Measurements from ENCODE around the gene IQCN. TPM values are rescaled to one million over a fixed set of nuclear protein-coding genes. Genes with fewer than 3 reads are reported as not detected.

Gene IQCN
- total and polyA plus RNA-seq, 10 of the 15 experiments (the other 5 are each of a cell fraction or from before 2014, with no cell fraction given): 0.01 to 0.54 (median 0.23) TPM; not detected in 3

GRCh38 chr19:18300930-18301717 lies 26.9 kb upstream of the IQCN start (continued):
- TF ChIP-seq RCOR1 (conservative IDR thresholded peaks at IDR 0.05; ENCODE audit: low read depth, low read length) (no peak), IKZF1 (conservative IDR thresholded peaks at IDR 0.05) (no peak), CREB1 (IDR thresholded peaks at IDR 0.05; ENCODE audit: low read depth) (no peak)

- no peak for DNase-seq (ENCODE audit: low read depth, low spot score)
- CTCF ChIA-PET: interaction anchor here (0.6 to 1.0 kb wide), 2 partner anchors 15 to 28 kb away, joined by 3 to 4 read pairs; no protein-coding TSS in a partner anchor
- Histone ChIP-seq H3K79me2 (ENCODE audit: control insufficient read depth, insufficient read depth, low read length) (peaks cover 11% of the 10 kb centered on the region), H3K9me3 (replicated peaks; ENCODE audit: control insufficient read depth, insufficient read depth, low read length) (no peaks in the 10 kb centered on the region; the same call in 2 of the 3 replicates), H3K4me1 (ENCODE audit: control insufficient read depth, insufficient read depth, low read length) (peaks cover 2% of the 10 kb centered on the region; the same call in 1 of the 2 replicates), H4K20me1 (ENCODE audit: control insufficient read depth, insufficient read depth) (no peaks in the 10 kb centered on the region), H3K27me3 (replicated peaks in 1 of 2; ENCODE audit: control insufficient read depth in 2 of 2, insufficient read depth in 2 of 2, low read length in 1 of 2) (no peaks in the 10 kb centered on the region; a peak in 1 of 4 replicates), H3K9ac (ENCODE audit: control insufficient read depth, insufficient read depth, low read length) (no peak overlapping the region), H3K4me2 (ENCODE audit: control insufficient read depth, insufficient read depth) (no peak overlapping the region), H2AFZ (ENCODE audit: control insufficient read depth, low read depth, low read length) (no peak overlapping the region), H3K27ac (ENCODE audit: control insufficient read depth, insufficient read depth) (no peak overlapping the region), H3K36me3 (ENCODE audit: control insufficient read depth in 2 of 2, insufficient read depth in 2 of 2, low read length in 1 of 2) (no peaks in the 10 kb centered on the region), H3K4me3 (no peak overlapping the region)
- intact Hi-C loops (cut with micrococcal nuclease; ENCODE audit: unreplicated experiment): no loop called here
- no peak for TF ChIP-seq REST (IDR thresholded peaks at IDR 0.05; ENCODE audit: low read depth, low read length)
- no peak for TF ChIP-seq RELB (IDR thresholded peaks at IDR 0.05; ENCODE audit: low read depth)
- no peak for TF ChIP-seq SP1 (IDR thresholded peaks at IDR 0.05; ENCODE audit: low read depth, low read length)
- TF ChIP-seq YY1 (IDR thresholded peaks at IDR 0.05; ENCODE audit: low read depth, low read length): no peak
- no peak for TF ChIP-seq EGR1 (IDR thresholded peaks at IDR 0.05; ENCODE audit: borderline replicate concordance in 1 of 2, low read depth in 2 of 2, low read length in 2 of 2)
- in situ Hi-C loops (cut with MboI): no loop called here
- SMC1A ChIA-PET (ENCODE audit: uncharacterized antibody, unreplicated experiment): interaction anchor here (0.7 to 1.1 kb wide), 2 partner anchors 19 to 27 kb away, joined by 3 read pairs; no protein-coding TSS in a partner anchor
- ATAC-seq: no peak
- BruUV-seq (replicated peaks): no TSS peak
- FAIRE-seq: no peak
- POLR2A ChIA-PET: interaction anchor here (0.7 kb wide), 1 partner anchor 17 kb away, joined by 3 read pairs; no protein-coding TSS in a partner anchor
- 86% methylated on average over 9 of the region's 9 CpGs for WGBS (ENCODE audit: insufficient coverage, insufficient replicate concordance, low lambda C conversion rate, missing lambda C conversion rate)
- RAD21 ChIA-PET (ENCODE audit: unreplicated experiment): no interaction called here
Observed at GRCh38 chr19:18299654-18300053, 25.4 kb upstream of the IQCN start.
